K562 (cell line): Measurements from ENCODE around the gene ITGA2B. TPM values are rescaled to one million over a fixed set of nuclear protein-coding genes. Genes with fewer than 3 reads are reported as not detected.

ENCODE experiments used
- ATAC-seq: fragments of 200-7000 bp; cut with Tn5 transposase; 3 replicates; pipeline ENCODE4 v1.9.1; 2020; ENCODE audit warnings: moderate library complexity
- BruUV-seq: library from RNA; stranded (reverse); fragments of 400-500 nt; replicated peaks from 2 replicates; lab custom pipeline; 2021; lab: Mats Ljungman, UMichigan
- CTCF ChIA-PET: fragments of 300-600 bp; formaldehyde crosslinking; extraction: SDS; loops from one replicate; lab custom pipeline; 2021; ENCODE audit warnings: low intra/inter-chr PET ratio; lab: Yijun Ruan, JAX
- POLR2A ChIA-PET: fragments of 300-600, 350-650 bp; sonication (Branson Sonifier 250); formaldehyde crosslinking; extraction: SDS; loops from one replicate; lab custom pipeline; 2021; ENCODE audit warnings: antibody characterized with exemption, inconsistent platforms; lab: Yijun Ruan, JAX
- DNase-seq, 4 experiments: peaks; one replicate each; pipeline versions ENCODE4 v3.0.0 to v3.0.0-alpha.2; 2011 to 2018; ENCODE audit warnings: low spot score in 3 of 4, mixed read lengths in 3 of 4; ENCODE audit errors: extremely low read depth in 1 of 4
- FAIRE-seq: peaks from 2 replicates; lab custom pipeline; 2011; peaks lifted over from hg19 to GRCh38; lab: Jason Lieb, UNC
- H2AFZ ChIP-seq: 2 replicates; pipeline ENCODE4 v1.6.0; 2011; ENCODE audit warnings: low read depth, low read length, control low read depth, inconsistent platforms
- H3K27ac ChIP-seq: fragments of 200-600 bp; 3 replicates; pipeline ENCODE4 v1.8.0; 2011; ENCODE audit warnings: low read depth, mild to moderate bottlenecking, control low read depth, inconsistent platforms, low read length, moderate library complexity, mixed read lengths; ENCODE audit errors: extremely low read depth
- H3K27me3 ChIP-seq, 2 experiments: fragments of 300-600 bp in 1 of 2; 2 replicates in 1 of 2; 3 replicates in 1 of 2; pipeline versions ENCODE4 v1.6.0 to v1.8.0; 2011; ENCODE audit warnings: inconsistent platforms in 2 of 2, low read length in 2 of 2, mild to moderate bottlenecking in 1 of 2, mixed read lengths in 1 of 2, moderate library complexity in 1 of 2; ENCODE audit not compliant: control insufficient read depth in 2 of 2, insufficient read depth in 2 of 2
- H3K36me3 ChIP-seq: fragments of 300-600 bp; 3 replicates; pipeline ENCODE4 v1.8.0; 2011; ENCODE audit warnings: mild to moderate bottlenecking, low read length, inconsistent platforms; ENCODE audit not compliant: control insufficient read depth, insufficient read depth
- H3K4me1 ChIP-seq, 2 experiments: fragments of 200-600 bp in 1 of 2; replicated peaks in 1 of 2; 2 replicates in 1 of 2; 3 replicates in 1 of 2; pipeline versions ENCODE4 v1.5.1 to v1.8.0; 2011; ENCODE audit warnings: inconsistent platforms in 2 of 2, low read length in 2 of 2, mild to moderate bottlenecking in 1 of 2, mixed read lengths in 1 of 2, moderate library complexity in 1 of 2; ENCODE audit not compliant: control insufficient read depth in 2 of 2, insufficient read depth in 2 of 2
- H3K4me2 ChIP-seq: 2 replicates; pipeline ENCODE4 v1.6.1; 2011; ENCODE audit warnings: low read length, control low read depth, inconsistent platforms, mixed read lengths; ENCODE audit not compliant: insufficient read depth
- H3K4me3 ChIP-seq: fragments of 200-600 bp; sonication (generic), shearing (Covaris generic); 2 replicates; pipeline ENCODE4 v1.5.1; 2016; ENCODE audit warnings: control low read depth, inconsistent platforms
- H3K79me2 ChIP-seq: fragments of 200-600 bp; 3 replicates; pipeline ENCODE4 v1.8.0; 2011; ENCODE audit warnings: low read length, inconsistent platforms; ENCODE audit not compliant: control insufficient read depth, insufficient read depth
- H3K9ac ChIP-seq, 2 experiments: 2 replicates each; pipeline versions ENCODE4 v1.6.0 to v1.6.1; 2011; ENCODE audit warnings: low read depth in 2 of 2, low read length in 2 of 2, control low read depth in 1 of 2, inconsistent platforms in 1 of 2, mild to moderate bottlenecking in 1 of 2, mixed read lengths in 1 of 2; ENCODE audit not compliant: insufficient read depth in 1 of 2
- H3K9me1 ChIP-seq: one replicate; pipeline ENCODE4 v1.6.0; 2011; ENCODE audit warnings: inconsistent platforms, mild to moderate bottlenecking, low read length, moderate library complexity; ENCODE audit not compliant: control insufficient read depth, insufficient read depth
- H3K9me3 ChIP-seq: replicated peaks from 2 replicates; pipeline ENCODE4 v1.5.1; 2011; ENCODE audit warnings: low read depth, low read length, inconsistent platforms; ENCODE audit not compliant: control insufficient read depth, insufficient read depth
- H4K20me1 ChIP-seq: replicated peaks from 2 replicates; pipeline ENCODE4 v1.6.1; 2011; ENCODE audit warnings: low read length, inconsistent platforms, mixed read lengths; ENCODE audit not compliant: control insufficient read depth, insufficient read depth
- ARID3B ChIP-seq: fragments of 250-450 bp; sonication (Bioruptor Pico); IDR thresholded peaks from 2 replicates; pipeline ENCODE4 v1.4.0; 2020; ENCODE audit warnings: borderline replicate concordance
- LARP7 ChIP-seq: fragments of 450-650 bp; IDR thresholded peaks from 2 replicates; pipeline ENCODE4 v1.6.1; 2016
- RAD51 ChIP-seq: fragments of 450-650 bp; IDR thresholded peaks from 2 replicates; pipeline ENCODE4 v1.7.1; 2016; ENCODE audit warnings: low read depth, mild to moderate bottlenecking, borderline replicate concordance
- SMARCE1 ChIP-seq: fragments of 450-650 bp; IDR thresholded peaks from 2 replicates; pipeline ENCODE4 v1.7.1; 2016; ENCODE audit warnings: mild to moderate bottlenecking
- SRSF3 ChIP-seq: fragments of 200-400 bp; formaldehyde crosslinking; IDR thresholded peaks from 2 replicates; pipeline ENCODE4 v1.6.1; 2016; ENCODE audit warnings: mild to moderate bottlenecking, low read length, moderate library complexity; ENCODE audit not compliant: insufficient read depth
- ZFP36 ChIP-seq: fragments of 150-350 bp; IDR thresholded peaks from 2 replicates; pipeline ENCODE4 v1.6.1; 2018; ENCODE audit warnings: low read length, low read depth; ENCODE audit not compliant: partially characterized antibody
- WGBS: fragments of 100-300 bp; shearing (Covaris generic); methylation state at CpG from one replicate; pipeline ENCODE4 v1.1.6; 2016; ENCODE audit warnings: low coverage, mixed read lengths; ENCODE audit not compliant: insufficient coverage; ENCODE audit errors: missing lambda C conversion rate; 5-methylcytosine and 5-hydroxymethylcytosine counted together
- in situ Hi-C: fragments of 300-500 bp; cut with MboI; formaldehyde crosslinking; loops from 4 replicates; pipeline ENCODE4 v1.15.0; 2018; ENCODE audit warnings: inconsistent platforms, mixed read lengths
- intact Hi-C: fragments of 100-400 bp; cut with micrococcal nuclease; formaldehyde crosslinking; loops from 2 replicates; pipeline ENCODE4 v1.14.2; 2022
- polyA plus RNA-seq, 8 experiments: library from polyadenylated mRNA; depleted of rRNA in 4 of 8; stranded (reverse) in 5 of 8; unstranded in 3 of 8; fragments of >200 nt; fragmentation: Nextera tagmentation in 2 of 8; fragmentation: Illumina TruSeq in 1 of 8; extraction: Ambion mirVana in 2 of 8; extraction: Trizol in 1 of 8; gene quantifications; 2 replicates each; pipeline versions ENCODE4 v1.2.1 to v1.2.3, GENCODE V29; 2011 to 2014; ENCODE audit warnings: inconsistent platforms in 1 of 8, missing spikeins in 1 of 8
- total RNA-seq, 7 experiments: library from RNA; depleted of rRNA in 6 of 7; stranded (reverse); fragments of >200 nt in 6 of 7; fragmentation: Illumina TruSeq in 2 of 7; extraction: Trizol in 2 of 7; gene quantifications; 2 replicates each; pipeline versions ENCODE4 v1.2.1 to v1.2.3, GENCODE V29; 2011 to 2021; ENCODE audit warnings: low replicate concordance in 1 of 7

ITGA2B gene
- total and polyA plus RNA-seq, 9 of the 15 experiments (the other 6 are each of a cell fraction or from before 2014, with no cell fraction given): 1.1 to 26.4 (median 5.6) TPM

GRCh38 chr17:44359458-44360143 is 29.8 kb downstream of the ITGA2B start:
- Histone ChIP-seq H3K79me2 (no peaks in the 10 kb centered on the region), H3K4me3 (no peak overlapping the region), H3K9me1 (no peaks in the 10 kb centered on the region), H2AFZ (no peak overlapping the region), H3K4me2 (no peak overlapping the region), H3K36me3 (no peaks in the 10 kb centered on the region), H3K9me3 (no peaks in the 10 kb centered on the region), H3K27me3 (no peaks in the 10 kb centered on the region), H4K20me1 (peaks cover 9% of the 10 kb centered on the region), H3K9ac (peak overlapping the region in 1 of 2 experiments; percentile 69; a peak in 2 of 4 replicates)
- in situ Hi-C loops (no loop called here), intact Hi-C loops (no loop called here)
- CTCF ChIA-PET: no interaction called here
- FAIRE-seq: no peak
- no peak for DNase-seq
- ATAC-seq: no peak
- 40% methylated on average over 13 of the region's 14 CpGs for whole genome bisulfite sequencing
- TF ChIP-seq ARID3B (CRISPR knock-in tag) (no peak), ZFP36 (peak; percentile 42), SRSF3 (no peak), SMARCE1 (no peak), RAD51 (no peak), LARP7 (no peak)
- TF ChIP-seq, all 486 proteins: peak for 1
- Histone ChIP-seq H3K4me1 (peaks cover 0 to 41% of the 10 kb centered on the region in 2 experiments; a peak in 3 of 5 replicates), H3K27ac (no peak overlapping the region)
- POLR2A ChIA-PET: interaction anchor here (0.6 to 2.4 kb wide), 7 partner anchors 8 to 414 kb away, joined by 3 to 15 read pairs (median 3); partner anchors contain the start of gene GRN
- BruUV-seq: no TSS peak
